Hindlimb muscle (tissue), 1 donor: Measurements from ENCODE around the gene NEAT1. TPM values are rescaled to one million over a fixed set of nuclear protein-coding genes. Genes with fewer than 3 reads are reported as not detected.
"Not testable (repeated sequence)": the region's sequence is repeated elsewhere in the genome, so short reads cannot be mapped to it uniquely, and the experiment has no call there.

Experiments used
- DNase-seq: peaks from one replicate; pipeline ENCODE4 v3.0.0-alpha.2; 2013
- polyA plus RNA-seq: library from polyadenylated mRNA; unstranded; fragments of 120-200 nt; gene quantifications from one replicate; pipeline ENCODE4 v1.2.1, GENCODE V29; 2013; ENCODE audit not compliant: insufficient read length

NEAT1 gene
- polyA plus RNA-seq, 1 donor, result 88.9 TPM

DNA sequence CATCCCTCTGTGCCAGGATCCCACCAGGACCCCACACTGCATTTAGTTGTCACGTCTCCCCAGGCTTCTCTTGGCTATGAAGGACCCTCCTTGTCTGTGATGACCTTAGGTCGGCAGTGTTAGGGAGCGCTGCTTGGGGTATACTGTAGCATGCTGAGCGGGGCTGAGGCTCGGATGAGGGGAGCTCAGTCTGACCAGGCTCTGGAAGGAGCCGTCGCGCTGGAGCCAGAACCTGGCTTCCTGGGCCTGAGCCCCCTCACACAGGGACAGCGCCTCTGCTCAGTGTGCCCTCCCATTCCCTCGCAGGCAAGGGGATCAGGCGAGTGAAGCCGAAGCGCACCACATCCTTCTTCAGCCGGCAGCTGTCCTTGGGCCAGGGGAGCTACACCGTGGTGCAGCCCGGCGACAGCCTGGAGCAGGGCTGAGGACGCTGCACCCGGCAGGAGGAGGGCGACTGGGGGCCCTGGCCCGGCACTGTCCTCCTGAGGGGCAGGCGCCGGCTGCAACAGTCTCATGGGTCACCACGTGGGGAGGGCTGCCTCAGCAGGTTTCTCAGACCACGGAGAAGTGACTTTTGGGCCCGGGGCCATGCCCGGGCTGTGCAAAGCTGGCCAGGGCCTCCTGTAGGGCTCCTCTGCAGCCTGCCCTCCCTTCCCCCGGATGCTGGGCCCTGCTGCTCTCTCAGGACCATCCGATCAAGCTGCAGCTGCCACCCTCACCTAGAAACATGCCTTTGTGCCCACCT, 11.5 kb upstream of the NEAT1 start:
- no peak for DNase-seq

DNA sequence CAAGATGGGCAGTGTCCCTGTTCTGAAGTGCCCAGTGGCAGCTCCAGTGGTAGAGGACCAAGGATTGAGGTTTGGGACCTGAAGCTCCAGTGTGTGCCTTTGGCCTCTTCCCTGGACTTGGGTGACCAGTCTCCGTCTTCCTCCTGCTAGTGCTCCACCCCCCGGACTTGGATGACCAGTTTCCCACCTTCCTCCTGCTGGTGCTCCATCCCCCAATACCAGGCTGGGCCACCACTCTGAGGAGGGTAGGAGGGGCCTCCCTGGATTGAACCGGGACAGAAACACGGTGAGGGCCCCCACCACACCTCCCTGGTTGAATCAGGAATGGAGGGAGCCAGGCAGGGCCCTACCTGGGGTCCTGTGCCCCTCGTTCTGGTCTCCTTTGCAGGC, 10.9 kb upstream of the NEAT1 start:
- no peak for DNase-seq

DNA sequence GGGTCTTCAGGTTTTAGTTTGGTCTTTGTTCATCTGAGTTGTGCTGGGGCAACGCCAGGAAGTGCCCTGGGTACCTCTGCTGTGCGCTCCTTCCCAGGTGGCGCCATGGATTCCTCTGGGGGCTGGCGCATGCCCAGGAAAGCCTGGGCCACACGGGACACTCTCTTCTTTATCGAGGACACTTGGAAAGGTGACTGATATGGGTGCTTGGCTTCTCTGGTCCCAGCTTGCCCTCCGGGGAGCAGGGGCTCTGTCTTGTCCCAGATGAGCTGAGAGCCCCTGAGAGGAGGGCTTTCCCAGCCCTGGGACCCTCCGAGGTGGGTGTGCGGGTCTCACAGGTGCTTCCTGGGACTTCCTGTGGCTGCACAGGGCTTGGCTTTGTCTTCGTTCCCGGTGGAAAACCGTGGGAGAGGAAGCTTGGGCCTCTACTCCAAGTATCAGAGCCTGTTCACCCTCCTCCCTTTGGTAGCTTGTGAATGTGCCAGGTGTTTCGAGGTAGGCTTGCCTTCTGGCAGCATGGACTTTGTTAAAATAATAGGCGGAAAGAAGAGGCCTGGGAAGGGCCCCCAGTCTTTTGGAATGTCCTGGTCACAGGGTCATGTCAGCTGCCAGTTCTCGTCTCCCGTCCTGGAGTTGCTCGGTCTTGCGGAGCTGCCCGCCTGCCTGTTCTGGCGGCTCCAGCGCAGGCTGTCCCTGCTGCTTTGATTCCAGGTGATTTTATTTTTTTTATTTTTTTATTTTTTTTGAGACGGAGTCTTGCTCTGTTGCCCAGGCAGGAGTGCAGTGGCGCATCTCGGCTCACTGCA, 10.1 kb upstream of the NEAT1 start:
- DNase-seq, result no peak

DNA sequence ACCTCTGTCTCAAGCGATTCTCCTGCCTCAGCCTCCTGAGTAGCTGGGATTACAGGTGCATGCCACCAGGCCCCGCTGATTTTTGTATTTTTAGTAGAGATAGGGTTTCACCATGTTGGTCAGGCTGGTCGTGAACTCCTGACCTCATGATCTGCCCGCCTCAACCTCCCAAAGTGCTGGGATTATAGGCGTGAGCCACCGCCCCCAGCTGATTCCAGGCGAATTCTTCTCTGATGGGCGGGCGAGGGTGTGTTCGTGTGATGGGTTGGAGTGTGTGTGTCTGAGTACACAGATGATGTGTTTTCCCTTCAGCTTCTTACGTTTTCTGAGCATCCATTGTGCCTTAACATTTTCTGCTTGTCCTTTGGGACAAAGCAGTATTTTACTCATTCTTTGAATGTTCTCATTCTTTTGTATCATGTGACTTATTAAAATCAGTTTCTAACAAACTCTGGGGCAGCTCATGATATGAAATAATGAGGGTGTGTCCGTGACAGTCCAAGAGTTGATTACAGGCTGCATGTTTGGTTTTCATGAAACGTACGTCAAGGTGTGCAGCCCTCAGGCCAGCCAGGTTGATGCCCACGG, 9.4 kb upstream of the NEAT1 start:
- DNase-seq, result not testable (repeated sequence)

DNA sequence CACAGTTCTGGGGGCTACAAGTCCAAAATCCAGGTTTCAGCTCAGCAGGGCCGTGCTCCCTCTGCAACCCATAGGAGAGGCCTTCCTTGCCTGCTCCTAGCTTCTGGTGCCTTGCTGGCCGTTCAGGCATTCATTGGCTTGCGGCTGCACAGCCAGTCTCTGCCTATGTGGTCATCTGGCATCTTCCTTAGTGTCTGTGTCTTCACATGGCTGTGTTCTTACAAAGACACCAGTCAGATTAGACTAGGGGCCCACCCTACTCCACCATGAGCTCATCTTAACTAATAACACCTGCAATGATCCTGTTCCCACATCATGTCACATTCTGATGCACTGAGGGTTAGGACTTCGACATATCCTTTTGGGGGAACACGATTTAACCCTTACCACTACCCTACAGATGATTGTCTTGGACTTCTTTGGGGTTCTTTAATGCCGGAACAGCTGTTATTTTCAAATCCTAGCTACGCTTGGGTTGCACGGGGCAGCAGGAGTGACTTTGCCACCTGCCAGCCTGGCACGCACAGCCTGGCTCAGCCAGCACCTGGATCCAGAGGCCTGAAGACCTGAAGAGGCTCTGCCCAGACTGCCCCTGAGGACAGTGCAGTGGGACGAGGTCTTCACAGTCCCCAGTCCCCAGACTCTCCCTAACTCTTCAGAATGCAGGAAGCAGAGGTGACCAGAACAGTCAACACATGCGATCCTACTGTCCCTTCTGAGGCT, 7.7 kb upstream of the NEAT1 start:
- no peak for DNase-seq

DNA sequence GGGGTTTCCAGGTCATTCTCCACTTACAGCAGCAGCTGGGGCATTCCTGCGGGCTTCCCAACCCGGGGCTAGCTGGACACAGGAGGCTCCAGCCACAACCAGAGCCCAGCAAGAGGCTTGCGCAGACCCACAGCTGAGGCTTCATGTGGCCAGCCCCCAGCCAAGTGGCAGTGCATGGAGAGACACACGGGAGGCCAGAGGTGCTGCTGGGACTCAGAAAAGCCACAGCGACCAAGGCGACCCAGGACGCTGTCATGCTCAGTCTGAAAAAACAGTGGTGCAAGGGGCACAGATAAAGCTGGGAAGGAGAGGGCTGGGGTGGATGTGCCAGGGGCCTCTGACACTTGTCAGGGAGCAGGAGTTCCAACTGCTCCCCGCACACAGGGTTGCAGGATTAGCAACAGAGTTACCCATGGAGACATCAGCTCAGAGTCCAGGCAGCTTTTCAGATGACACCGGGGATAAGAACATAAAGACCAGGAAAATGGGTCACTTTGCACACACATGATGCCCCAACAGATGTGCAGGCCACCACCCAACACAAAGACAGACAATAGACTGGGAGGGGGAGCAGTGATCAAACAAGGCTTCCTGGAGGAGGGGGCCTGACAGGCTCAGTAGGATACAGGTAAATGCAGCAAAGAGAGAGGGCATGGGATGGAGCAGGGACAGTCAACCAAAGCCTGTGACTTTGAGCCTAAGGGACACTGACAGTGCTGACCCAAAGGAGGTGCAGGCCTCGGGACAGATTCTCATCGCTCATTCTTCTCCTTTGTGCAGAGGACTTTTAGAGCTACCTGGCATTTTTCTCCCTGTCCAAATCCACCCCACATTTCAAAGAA, 6.9 kb upstream of the NEAT1 start:
- no peak for DNase-seq

DNA sequence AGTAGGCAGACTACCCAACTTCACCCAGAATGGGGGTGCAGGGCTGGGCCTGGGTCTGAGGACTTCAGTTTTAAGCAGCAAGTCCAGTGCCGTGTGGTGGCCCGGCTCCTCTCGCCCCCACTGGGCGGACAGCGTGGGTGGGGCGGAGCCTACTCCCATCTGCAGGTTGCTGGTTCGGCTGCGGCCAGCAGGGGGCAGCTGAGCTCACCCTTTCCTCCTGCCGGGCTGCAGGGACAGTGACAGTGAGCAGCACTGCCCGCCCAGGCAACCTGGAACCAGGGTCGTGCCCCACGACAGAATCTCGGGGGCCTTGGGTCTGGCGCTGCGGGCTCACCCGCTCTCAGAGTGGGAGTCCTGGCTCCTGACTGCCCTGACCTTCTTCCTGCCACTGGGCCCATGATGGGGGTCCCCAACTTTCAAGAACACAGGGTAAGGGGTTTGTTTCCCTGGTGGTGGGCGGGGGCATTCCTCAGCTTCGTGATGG, 6.2 kb upstream of the NEAT1 start:
- peak; percentile 90 for DNase-seq

DNA sequence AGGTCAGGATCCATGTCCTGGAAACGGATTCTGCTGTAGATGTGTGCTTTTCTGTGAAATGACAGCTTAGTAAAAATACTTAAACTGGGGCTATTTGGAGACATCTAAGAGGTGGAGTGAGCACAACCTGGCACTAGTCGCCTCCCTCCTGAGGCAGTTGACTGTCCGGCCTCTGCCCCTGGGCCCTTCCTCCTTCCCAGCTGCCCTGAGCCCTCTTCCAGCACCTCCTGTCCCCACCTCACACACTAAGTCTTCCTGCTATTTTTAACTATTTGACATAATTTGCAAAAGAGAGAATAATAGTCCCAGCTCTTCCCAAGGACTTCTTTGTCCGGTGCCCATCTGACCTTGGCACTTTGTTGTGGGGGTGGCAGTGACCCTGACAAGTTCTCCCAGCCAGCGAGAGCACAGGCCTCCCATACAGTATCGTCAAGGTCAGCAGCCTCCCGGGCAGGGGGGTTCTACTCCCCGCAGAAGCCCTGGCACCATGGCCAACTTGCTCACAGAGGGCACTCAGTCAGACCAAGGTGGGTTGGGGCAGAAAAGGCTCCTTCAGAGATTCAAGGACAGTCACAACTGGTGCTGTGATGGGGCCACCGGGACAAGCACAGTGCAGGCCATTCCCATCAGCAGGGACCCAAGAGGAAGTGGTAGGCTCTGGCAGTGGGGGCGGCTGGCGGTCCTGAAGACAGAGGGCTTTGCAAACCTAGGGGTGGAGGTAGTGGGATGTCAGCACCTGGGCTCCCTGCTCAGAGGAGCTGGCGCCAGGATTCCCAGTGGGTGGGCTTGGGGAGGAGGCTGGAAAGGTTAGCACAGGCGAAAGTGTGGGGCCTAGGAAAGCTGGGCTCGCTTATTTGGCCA, 5.5 kb upstream of the NEAT1 start:
- no peak for DNase-seq

DNA sequence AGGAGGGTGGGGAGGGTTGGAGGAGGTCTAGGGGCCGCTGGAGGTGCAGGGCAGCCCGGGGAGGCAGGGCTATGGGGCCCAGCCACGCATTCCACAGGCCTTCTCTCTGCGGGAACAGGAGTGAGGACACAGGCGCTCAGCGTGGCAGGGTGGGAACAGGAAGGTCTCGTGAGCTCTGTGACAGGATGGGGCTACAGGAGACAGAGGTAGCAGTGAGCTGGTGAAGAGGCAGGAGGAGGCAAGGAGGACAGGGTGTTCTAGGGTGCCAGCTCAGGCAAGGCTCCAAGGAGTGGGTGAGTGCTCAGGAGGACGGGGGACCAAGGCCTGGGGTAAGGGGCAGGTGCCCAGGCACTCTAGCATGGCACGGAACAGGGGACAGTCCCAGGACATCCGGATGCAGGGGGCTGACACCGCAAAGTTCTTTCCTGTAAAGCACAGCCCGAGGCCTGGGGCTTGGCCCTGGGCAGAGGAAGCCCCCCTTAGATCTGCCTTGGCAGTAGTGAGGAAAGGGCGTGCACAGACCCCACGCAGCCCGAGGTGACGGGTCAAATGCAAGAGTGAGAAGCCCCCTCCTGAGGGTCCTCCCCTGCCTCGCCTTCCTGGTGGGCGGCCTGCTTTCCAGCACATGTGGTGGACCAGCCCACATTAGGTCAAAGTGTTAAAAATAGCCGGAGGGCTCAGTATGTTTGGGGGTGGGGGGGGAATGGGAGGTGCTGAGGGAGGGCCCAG, 4.7 kb upstream of the NEAT1 start:
- no peak for DNase-seq

DNA sequence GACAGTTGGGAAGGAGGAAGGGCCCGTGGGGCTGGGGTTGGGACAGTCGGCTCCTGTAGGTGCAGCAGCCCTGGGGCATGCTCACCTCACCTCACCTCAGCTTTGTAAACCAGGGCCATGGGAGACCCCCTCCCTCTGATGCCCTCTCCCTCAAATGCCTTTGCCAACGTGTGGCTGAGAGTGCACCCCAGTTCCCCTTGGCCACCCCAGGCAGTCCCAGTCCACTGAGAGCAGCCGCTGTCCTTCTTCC, 4.2 kb upstream of the NEAT1 start:
- DNase-seq, result no peak

DNA sequence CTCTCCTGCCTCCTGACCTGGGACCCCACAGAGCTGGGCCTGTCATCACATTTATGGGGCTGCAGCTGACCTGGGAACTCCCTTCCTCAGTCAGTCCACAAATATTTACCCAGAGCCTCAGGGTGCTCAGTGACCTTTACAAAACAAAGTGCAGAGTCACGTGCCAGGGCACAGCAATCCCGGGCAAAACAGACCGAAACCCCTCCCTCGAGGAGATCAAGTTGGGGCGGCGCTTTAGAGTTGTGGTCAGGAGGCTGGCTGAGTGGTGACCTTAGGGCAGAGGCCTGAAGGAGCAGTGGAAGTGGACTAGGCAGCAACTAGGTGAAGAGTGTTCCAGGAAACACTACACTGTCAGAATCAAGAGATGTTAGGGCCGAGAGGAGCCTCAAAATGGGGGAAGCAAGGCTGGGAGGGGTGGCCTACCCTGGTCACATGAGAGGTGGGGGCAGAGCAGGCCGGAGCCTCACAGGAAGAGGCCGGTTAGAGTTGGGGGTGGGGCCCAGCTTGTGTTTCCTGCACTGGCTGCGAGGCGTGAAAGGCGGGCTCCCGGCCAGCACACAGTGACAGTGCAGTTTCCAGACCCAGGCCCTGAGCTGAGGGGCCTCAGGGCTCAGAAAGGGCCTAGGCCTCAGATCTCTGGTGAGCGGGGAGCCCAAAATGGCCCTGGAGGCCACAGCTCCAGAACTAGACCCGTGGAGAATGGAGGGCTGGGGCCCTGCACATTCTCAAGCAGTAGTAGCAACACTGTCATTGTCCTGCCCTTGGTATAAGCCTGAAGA, 3.7 kb upstream of the NEAT1 start:
- peak; percentile 95 for DNase-seq

DNA sequence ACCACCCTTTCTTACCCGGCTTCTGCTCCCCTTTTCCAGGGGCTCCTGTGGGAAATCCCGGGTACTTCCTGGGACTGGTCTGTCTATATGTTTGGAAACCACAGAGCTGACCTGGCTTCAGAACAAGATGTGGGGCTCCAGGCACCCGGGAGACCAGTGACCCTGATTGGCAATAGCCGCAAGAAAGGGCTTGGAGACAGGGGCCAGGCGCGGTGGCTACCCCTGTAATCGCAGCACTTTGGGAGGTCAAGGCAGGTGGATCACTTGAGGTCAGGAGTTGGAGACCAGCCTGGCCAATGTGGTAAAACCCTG, 3.2 kb upstream of the NEAT1 start:
- no peak for DNase-seq

DNA sequence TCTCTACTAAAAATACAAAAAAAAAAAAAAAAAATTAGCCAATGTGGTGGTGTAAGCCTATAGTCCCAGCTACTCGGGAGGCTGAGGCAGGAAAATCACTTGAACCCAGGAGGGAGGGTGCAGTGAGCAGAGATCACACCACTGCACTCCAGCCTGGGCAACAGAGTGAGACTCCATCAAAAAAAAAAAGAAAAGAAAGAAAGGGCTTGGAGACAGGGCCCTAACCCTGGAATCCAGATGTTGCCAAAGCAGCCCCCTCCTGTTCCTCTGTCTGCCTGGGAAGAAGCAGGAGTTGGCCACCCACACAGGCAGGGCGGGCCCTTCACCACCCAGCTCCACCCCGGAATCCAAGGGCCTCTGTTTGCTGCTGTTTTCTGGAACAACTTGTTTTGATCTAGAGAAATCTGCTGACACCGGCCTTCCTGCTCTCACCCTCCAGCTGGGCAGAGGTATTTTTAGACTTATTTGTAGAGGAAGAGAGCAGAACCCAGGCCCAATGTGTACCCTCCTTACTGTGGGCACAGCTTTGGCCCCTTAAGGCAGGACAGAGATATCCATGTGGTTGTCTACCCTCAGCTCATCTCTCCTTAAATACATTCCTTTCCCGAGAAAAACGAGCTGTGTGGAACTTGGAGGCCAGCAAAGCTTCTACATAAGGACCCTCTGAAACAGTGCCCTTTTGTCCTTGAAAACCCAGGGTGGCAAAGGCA, 2.7 kb upstream of the NEAT1 start:
- DNase-seq, result peak; percentile 82

DNA sequence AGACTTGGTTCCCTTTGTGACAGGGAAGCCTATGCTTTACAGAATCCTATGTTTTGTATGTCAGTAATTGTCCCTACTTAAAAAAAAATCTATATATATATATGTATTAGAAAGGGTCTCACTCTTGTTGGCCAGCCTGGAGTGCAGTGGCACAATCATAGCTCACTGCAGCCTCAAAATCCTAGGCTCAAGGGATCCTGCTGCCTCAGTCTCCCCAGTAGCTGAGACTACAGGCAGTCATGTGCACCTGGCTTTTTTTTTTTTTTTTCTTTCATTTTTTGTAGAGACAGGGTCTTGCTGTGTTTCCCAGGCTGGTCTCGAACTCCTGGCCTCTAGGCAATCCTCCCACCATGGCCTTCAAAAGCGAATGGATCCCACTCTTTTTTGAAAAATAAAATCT, 2.1 kb upstream of the NEAT1 start:
- DNase-seq, result no peak

DNA sequence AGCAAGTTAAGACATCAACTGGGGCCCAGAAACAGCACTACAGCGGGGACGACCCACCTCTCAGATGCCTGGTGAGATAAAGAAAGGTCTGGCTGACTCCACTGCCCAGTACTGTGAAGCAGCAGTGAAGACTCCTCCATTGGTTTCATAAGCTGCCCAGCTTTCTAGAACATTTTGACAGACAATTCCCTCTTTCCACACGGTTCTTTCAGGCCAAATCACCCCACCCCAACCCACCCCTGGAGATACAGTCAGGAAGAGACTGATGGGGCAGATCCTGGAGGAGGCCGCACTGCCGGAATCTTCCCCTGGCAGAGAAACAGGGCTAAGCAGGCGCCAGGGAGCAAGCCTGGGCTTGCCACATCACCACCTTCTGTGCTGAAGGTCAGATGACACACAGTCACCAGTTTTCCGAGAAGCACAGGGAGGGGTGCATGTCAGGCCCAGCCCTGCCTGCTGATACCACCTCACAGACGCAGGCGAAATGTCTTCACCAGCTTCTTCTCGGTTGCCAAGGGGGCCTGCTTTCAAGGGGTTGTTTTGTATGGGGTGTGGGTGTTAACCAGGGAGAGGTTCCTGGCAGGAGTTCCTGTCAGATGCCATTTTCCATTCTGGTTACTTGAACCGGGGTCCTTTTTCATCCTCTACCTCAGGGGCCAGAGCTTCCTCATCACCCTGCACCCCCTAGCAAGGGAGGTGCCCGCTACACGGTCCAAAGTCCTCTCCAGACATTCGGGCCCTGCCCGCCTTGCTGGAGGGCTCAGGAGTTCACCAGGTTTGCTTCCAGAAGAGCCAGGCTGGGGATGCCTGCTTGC, 1.4 kb upstream of the NEAT1 start:
- peak; percentile 85 for DNase-seq

DNA sequence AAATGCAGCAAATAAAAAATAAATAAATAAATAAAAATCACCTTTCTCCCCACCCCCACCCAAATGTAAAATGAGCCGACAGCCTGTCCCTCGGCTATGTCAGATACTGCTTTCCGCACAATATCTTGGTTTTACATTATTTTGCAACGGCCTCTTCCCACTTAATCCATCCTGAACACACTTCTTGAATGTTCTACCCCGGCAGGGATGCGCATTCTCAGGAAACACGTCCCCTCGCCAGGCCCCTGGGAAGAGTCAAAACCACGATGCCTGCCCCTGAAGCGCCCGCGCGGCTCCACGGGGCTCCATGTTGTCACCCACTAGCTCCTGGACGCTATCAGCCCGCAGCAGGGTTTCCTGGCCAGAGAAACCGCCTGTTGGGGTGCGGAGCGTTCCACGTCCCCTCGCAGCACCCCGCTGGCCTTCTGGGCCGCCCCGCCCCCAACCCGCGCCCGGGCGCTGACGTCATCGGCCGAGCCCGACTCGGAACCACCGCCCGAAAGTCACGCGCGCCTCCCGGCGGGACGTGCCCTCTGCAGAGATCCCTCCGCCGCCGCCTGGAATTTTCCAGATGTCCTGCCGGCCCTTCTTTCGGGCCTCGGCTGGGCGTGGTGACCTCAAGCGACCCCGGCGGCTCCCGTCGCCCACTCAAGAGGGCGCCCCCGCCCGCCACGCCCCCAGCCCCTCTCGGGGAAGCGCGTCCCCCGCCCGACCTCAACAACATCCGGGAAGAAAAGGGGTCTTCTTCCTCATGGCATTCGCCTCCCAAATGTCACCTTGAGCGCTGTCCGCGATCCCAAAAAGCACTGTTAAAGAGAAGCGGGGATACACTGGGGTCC, 585 bp upstream of the NEAT1 start:
- DNase-seq, result peak; percentile 97

DNA sequence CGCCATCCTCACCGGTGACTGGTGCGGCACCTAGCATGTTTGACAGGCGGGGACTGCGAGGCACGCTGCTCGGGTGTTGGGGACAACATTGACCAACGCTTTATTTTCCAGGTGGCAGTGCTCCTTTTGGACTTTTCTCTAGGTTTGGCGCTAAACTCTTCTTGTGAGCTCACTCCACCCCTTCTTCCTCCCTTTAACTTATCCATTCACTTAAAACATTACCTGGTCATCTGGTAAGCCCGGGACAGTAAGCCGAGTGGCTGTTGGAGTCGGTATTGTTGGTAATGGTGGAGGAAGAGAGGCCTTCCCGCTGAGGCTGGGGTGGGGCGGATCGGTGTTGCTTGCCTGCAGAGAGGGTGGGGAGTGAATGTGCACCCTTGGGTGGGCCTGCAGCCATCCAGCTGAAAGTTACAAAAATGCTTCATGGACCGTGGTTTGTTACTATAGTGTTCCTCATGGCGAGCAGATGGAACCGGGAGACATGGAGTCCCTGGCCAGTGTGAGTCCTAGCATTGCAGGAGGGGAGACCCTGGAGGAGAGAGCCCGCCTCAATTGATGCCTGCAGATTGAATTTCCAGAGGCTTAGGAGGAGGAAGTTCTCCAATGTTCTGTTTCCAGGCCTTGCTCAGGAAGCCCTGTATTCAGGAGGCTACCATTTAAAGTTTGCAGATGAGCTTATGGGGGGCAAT, 1.1 kb downstream of the NEAT1 start:
- no peak for DNase-seq
